HepG2 (cell line): ENCODE measurements around the gene GAL3ST2.

Source experiments
- ARID5B ChIP-seq: IDR thresholded peaks from 2 replicates; pipeline ENCODE4 v1.4.0; 2020; ENCODE audit warnings: mild to moderate bottlenecking, missing genetic modification reagents
- DPF2 ChIP-seq: sonication (generic); formaldehyde crosslinking; IDR thresholded peaks from 2 replicates; pipeline ENCODE4 v1.4.0; 2020; ENCODE audit warnings: mild to moderate bottlenecking, low read depth, missing genetic modification reagents, borderline replicate concordance
- E2F1 ChIP-seq: sonication (generic); formaldehyde crosslinking; IDR thresholded peaks from 2 replicates; pipeline ENCODE4 v1.5.0; 2020; ENCODE audit warnings: missing genetic modification reagents
- ELF1 ChIP-seq: sonication (generic); formaldehyde crosslinking; IDR thresholded peaks from 2 replicates; pipeline ENCODE4 v1.4.0; 2020; ENCODE audit warnings: missing genetic modification reagents
- ESRRA ChIP-seq: sonication (generic); formaldehyde crosslinking; IDR thresholded peaks from 2 replicates; pipeline ENCODE4 v1.5.1; 2020; ENCODE audit warnings: mild to moderate bottlenecking, low read depth, missing genetic modification reagents
- FOSL2 ChIP-seq: sonication (generic); formaldehyde crosslinking; IDR thresholded peaks from 2 replicates; pipeline ENCODE4 v1.4.0; 2020; ENCODE audit warnings: missing genetic modification reagents
- HDAC2 ChIP-seq: sonication (generic); formaldehyde crosslinking; IDR thresholded peaks from 2 replicates; pipeline ENCODE4 v1.4.0; 2020; ENCODE audit warnings: missing genetic modification reagents
- KDM1A ChIP-seq: IDR thresholded peaks from 2 replicates; pipeline ENCODE4 v1.6.1; 2016; ENCODE audit warnings: missing compliant biosample characterization
- TCF12 ChIP-seq, 2 experiments: fragments of 450-650 bp in 1 of 2; sonication (generic) in 1 of 2; formaldehyde crosslinking in 1 of 2; IDR thresholded peaks; 2 replicates each; pipeline versions ENCODE4 v1.6.1 to v1.8.0; 2017 to 2022; ENCODE audit warnings: antibody characterized with exemption in 1 of 2, mild to moderate bottlenecking in 1 of 2, missing genetic modification reagents in 1 of 2, moderate library complexity in 1 of 2
- ZNF343 ChIP-seq: sonication (generic); formaldehyde crosslinking; IDR thresholded peaks from 2 replicates; pipeline ENCODE4 v1.4.0; 2020; ENCODE audit warnings: mild to moderate bottlenecking, missing genetic modification reagents
- ZNF513 ChIP-seq: sonication (generic); formaldehyde crosslinking; conservative IDR thresholded peaks from 2 replicates; pipeline ENCODE4 v1.5.0; 2020; ENCODE audit warnings: missing genetic modification reagents

- no peak for TF ChIP-seq ELF1 (CRISPR knock-in tag)
- TF ChIP-seq ARID5B: no peak
- TF ChIP-seq ZNF513 (CRISPR knock-in tag): no peak
- no peak for TF ChIP-seq ZNF343 (CRISPR knock-in tag)
- TF ChIP-seq HDAC2 (CRISPR knock-in tag): no peak
- no peak for TF ChIP-seq KDM1A (CRISPR knock-in tag)
- TF ChIP-seq TCF12 (IDR thresholded peaks at IDR 0.05): no peak
- no peak for TF ChIP-seq TCF12 (CRISPR knock-in tag; IDR thresholded peaks at IDR 0.05)
- TF ChIP-seq DPF2 (CRISPR knock-in tag): no peak
- no peak for TF ChIP-seq FOSL2 (CRISPR knock-in tag)
- no peak for TF ChIP-seq E2F1
- TF ChIP-seq ESRRA (CRISPR knock-in tag): no peak
Measured at GRCh38 chr2:241750076-241750840, 26.4 kb upstream of the GAL3ST2 start.
